ENCODE results near the gene PLD4.

The PLD4 gene

GRCh38 chr14:104972301-104973134, 47.8 kb downstream of the PLD4 start:
- no peak for TF ChIP-seq CTCF (conservative IDR thresholded peaks at IDR 0.05)
- no peak overlapping the region for H3K27ac ChIP-seq

- TF ChIP-seq CTCF (conservative IDR thresholded peaks at IDR 0.05) = no peak
- no peak overlapping the region for H3K27ac ChIP-seq
These were observed 48.4 kb downstream of the PLD4 start for GRCh38 chr14:104973135-104973384.

- no peak overlapping the region for H3K27ac ChIP-seq
- no peak for TF ChIP-seq CTCF (conservative IDR thresholded peaks at IDR 0.05)
These were observed 48.9 kb downstream of the PLD4 start for GRCh38 chr14:104973385-104974145.

GRCh38 chr14:104974146-104974541, 49.5 kb downstream of the PLD4 start:
- no peak for TF ChIP-seq CTCF (conservative IDR thresholded peaks at IDR 0.05)

GRCh38 chr14:104974665-104975390, 50.1 kb downstream of the PLD4 start:
- no peak overlapping the region for H3K27ac ChIP-seq

More at GRCh38 chr14:104974146-104974541, 49.5 kb downstream of the PLD4 start:
- no peak overlapping the region for H3K27ac ChIP-seq

GRCh38 chr14:104975481-104976197, 51.0 kb downstream of the PLD4 start:
- no peak overlapping the region for H3K27ac ChIP-seq

More at GRCh38 chr14:104974665-104975390, 50.1 kb downstream of the PLD4 start:
- no peak for TF ChIP-seq CTCF (conservative IDR thresholded peaks at IDR 0.05)

More at GRCh38 chr14:104975481-104976197, 51.0 kb downstream of the PLD4 start:
- no peak for TF ChIP-seq CTCF (conservative IDR thresholded peaks at IDR 0.05)

Measured in VCaP (cell line).